SK-N-SH treated with all-trans-retinoic acid at 6 μM for 48 hours (cell line): ENCODE measurements around the gene TRIM71.

ENCODE experiments used
- ATAC-seq: fragments of 200-7000 bp; cut with Tn5 transposase; 3 replicates; pipeline ENCODE4 v1.9.1; 2020; ENCODE audit warnings: mild to moderate bottlenecking, moderate library complexity
- ARNTL ChIP-seq: fragments of 450-650 bp; formaldehyde crosslinking; IDR thresholded peaks from 2 replicates; pipeline ENCODE4 v1.5.0; 2020; ENCODE audit warnings: low read depth, mild to moderate bottlenecking, moderate library complexity, borderline replicate concordance
- BACH2 ChIP-seq: fragments of 250-450 bp; sonication (Bioruptor Pico); IDR thresholded peaks from 2 replicates; pipeline ENCODE4 v1.9.0; 2021; ENCODE audit warnings: mild to moderate bottlenecking, borderline replicate concordance
- CSDC2 ChIP-seq: fragments of 250-450 bp; sonication (Bioruptor Pico); IDR thresholded peaks from 2 replicates; pipeline ENCODE4 v1.5.0; 2020; ENCODE audit warnings: mild to moderate bottlenecking, moderate library complexity
- ESRRG ChIP-seq: fragments of 250-450 bp; sonication (Bioruptor Pico); IDR thresholded peaks from 2 replicates; pipeline ENCODE4 v1.6.1; 2021; ENCODE audit warnings: mild to moderate bottlenecking
- ISL1 ChIP-seq: fragments of 250-450 bp; sonication (Bioruptor Pico); IDR thresholded peaks from 2 replicates; pipeline ENCODE4 v2.1.2; 2022; ENCODE audit warnings: mild to moderate bottlenecking, moderate library complexity
- OSR1 ChIP-seq: fragments of 250-450 bp; sonication (Bioruptor Pico); IDR thresholded peaks from 2 replicates; pipeline ENCODE4 v1.8.0; 2022; ENCODE audit warnings: moderate library complexity, mild to moderate bottlenecking, inconsistent platforms
- RARB ChIP-seq: fragments of 250-450 bp; sonication (Bioruptor Pico); IDR thresholded peaks from 2 replicates; pipeline ENCODE4 v1.8.0; 2021; ENCODE audit warnings: mild to moderate bottlenecking, moderate library complexity
- SNAI2 ChIP-seq: fragments of 250-450 bp; sonication (Bioruptor Pico); IDR thresholded peaks from 2 replicates; pipeline ENCODE4 v1.5.0; 2020; ENCODE audit warnings: mild to moderate bottlenecking, moderate library complexity
- TCF4 ChIP-seq: fragments of 250-450 bp; sonication (Bioruptor Pico); IDR thresholded peaks from 2 replicates; pipeline ENCODE4 v1.8.0; 2021; ENCODE audit warnings: mild to moderate bottlenecking, moderate library complexity, borderline replicate concordance
- TOX ChIP-seq: fragments of 250-450 bp; sonication (Bioruptor Pico); IDR thresholded peaks from 2 replicates; pipeline ENCODE4 v1.8.0; 2021; ENCODE audit warnings: mild to moderate bottlenecking, moderate library complexity, borderline replicate concordance
- ZC3H10 ChIP-seq: fragments of 250-450 bp; sonication (Bioruptor Pico); IDR thresholded peaks from 2 replicates; pipeline ENCODE4 v1.5.1; 2021; ENCODE audit warnings: mild to moderate bottlenecking, moderate library complexity
- ZFP3 ChIP-seq: fragments of 250-450 bp; sonication (Bioruptor Pico); IDR thresholded peaks from 2 replicates; pipeline ENCODE4 v1.5.0; 2020; ENCODE audit warnings: mild to moderate bottlenecking, moderate library complexity
- ZFP30 ChIP-seq: fragments of 450-650 bp; formaldehyde crosslinking; IDR thresholded peaks from 2 replicates; pipeline ENCODE4 v1.5.0; 2022; ENCODE audit warnings: mild to moderate bottlenecking, moderate library complexity
- ZNF70 ChIP-seq: fragments of 450-650 bp; formaldehyde crosslinking; IDR thresholded peaks from 2 replicates; pipeline ENCODE4 v1.5.0; 2020; ENCODE audit warnings: mild to moderate bottlenecking, moderate library complexity
- ZNF8 ChIP-seq: fragments of 450-650 bp; formaldehyde crosslinking; IDR thresholded peaks from 2 replicates; pipeline ENCODE4 v1.5.0; 2020; ENCODE audit warnings: mild to moderate bottlenecking, moderate library complexity
- TF ChIP-seq, protein P1 (sequence below): fragments of 250-450 bp; sonication (Bioruptor Pico); IDR thresholded peaks from 2 replicates; pipeline ENCODE4 v1.8.0; 2021; ENCODE audit warnings: low read depth, mild to moderate bottlenecking, moderate library complexity, borderline replicate concordance
- TF ChIP-seq, protein P2 (sequence below): fragments of 250-450 bp; sonication (Bioruptor Pico); IDR thresholded peaks from 2 replicates; pipeline ENCODE4 v1.5.0; 2020; ENCODE audit warnings: mild to moderate bottlenecking, moderate library complexity
- TF ChIP-seq, protein P3 (sequence below): fragments of 250-450 bp; sonication (Bioruptor Pico); IDR thresholded peaks from 2 replicates; pipeline ENCODE4 v1.5.1; 2021; ENCODE audit warnings: mild to moderate bottlenecking, moderate library complexity
- TF ChIP-seq, protein P4 (sequence below): fragments of 250-450 bp; sonication (Bioruptor Pico); IDR thresholded peaks from 2 replicates; pipeline ENCODE4 v1.5.1; 2020; ENCODE audit warnings: low read depth, mild to moderate bottlenecking, moderate library complexity

The TRIM71 gene

DNA sequence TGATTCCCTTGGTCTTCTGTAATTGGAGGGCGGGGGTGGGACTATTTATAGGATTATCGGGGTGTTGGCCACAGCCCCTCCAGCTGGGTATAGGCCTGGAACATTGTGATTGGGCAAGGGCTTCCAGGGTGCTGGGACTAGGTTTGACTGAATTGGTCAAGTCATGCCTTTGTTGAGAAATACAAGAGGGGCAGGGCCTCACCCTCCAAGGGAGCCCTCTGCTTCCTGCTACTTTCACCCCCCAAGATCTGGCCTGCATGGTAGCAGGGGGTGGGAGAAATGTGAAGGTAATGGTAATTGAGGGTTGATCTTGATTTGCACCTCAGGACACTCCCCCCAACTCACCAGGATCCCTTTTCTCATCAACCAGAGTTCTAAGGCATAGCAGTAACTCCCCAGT, 25.2 kb downstream of the TRIM71 start:
- ATAC-seq, result no peak
- TF ChIP-seq ZNF70 (CRISPR knock-in tag), result no peak
- no peak for TF ChIP-seq SNAI2
- TF ChIP-seq ZC3H10 (CRISPR knock-in tag), result no peak
- TF ChIP-seq TCF4 (CRISPR knock-in tag), result no peak
- TF ChIP-seq ZNF8 (CRISPR knock-in tag), result no peak
- TF ChIP-seq, protein P1, sequence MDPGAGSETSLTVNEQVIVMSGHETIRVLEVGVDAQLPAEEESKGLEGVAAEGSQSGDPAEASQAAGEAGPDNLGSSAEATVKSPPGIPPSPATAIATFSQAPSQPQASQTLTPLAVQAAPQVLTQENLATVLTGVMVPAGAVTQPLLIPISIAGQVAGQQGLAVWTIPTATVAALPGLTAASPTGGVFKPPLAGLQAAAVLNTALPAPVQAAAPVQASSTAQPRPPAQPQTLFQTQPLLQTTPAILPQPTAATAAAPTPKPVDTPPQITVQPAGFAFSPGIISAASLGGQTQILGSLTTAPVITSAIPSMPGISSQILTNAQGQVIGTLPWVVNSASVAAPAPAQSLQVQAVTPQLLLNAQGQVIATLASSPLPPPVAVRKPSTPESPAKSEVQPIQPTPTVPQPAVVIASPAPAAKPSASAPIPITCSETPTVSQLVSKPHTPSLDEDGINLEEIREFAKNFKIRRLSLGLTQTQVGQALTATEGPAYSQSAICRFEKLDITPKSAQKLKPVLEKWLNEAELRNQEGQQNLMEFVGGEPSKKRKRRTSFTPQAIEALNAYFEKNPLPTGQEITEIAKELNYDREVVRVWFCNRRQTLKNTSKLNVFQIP, result no peak
- TF ChIP-seq, protein P2, sequence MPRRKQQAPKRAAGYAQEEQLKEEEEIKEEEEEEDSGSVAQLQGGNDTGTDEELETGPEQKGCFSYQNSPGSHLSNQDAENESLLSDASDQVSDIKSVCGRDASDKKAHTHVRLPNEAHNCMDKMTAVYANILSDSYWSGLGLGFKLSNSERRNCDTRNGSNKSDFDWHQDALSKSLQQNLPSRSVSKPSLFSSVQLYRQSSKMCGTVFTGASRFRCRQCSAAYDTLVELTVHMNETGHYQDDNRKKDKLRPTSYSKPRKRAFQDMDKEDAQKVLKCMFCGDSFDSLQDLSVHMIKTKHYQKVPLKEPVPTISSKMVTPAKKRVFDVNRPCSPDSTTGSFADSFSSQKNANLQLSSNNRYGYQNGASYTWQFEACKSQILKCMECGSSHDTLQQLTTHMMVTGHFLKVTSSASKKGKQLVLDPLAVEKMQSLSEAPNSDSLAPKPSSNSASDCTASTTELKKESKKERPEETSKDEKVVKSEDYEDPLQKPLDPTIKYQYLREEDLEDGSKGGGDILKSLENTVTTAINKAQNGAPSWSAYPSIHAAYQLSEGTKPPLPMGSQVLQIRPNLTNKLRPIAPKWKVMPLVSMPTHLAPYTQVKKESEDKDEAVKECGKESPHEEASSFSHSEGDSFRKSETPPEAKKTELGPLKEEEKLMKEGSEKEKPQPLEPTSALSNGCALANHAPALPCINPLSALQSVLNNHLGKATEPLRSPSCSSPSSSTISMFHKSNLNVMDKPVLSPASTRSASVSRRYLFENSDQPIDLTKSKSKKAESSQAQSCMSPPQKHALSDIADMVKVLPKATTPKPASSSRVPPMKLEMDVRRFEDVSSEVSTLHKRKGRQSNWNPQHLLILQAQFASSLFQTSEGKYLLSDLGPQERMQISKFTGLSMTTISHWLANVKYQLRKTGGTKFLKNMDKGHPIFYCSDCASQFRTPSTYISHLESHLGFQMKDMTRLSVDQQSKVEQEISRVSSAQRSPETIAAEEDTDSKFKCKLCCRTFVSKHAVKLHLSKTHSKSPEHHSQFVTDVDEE, result no peak
- TF ChIP-seq CSDC2 (CRISPR knock-in tag), result no peak
- TF ChIP-seq ISL1 (CRISPR knock-in tag), result no peak
- no peak for TF ChIP-seq ZFP30
- TF ChIP-seq, protein P3, sequence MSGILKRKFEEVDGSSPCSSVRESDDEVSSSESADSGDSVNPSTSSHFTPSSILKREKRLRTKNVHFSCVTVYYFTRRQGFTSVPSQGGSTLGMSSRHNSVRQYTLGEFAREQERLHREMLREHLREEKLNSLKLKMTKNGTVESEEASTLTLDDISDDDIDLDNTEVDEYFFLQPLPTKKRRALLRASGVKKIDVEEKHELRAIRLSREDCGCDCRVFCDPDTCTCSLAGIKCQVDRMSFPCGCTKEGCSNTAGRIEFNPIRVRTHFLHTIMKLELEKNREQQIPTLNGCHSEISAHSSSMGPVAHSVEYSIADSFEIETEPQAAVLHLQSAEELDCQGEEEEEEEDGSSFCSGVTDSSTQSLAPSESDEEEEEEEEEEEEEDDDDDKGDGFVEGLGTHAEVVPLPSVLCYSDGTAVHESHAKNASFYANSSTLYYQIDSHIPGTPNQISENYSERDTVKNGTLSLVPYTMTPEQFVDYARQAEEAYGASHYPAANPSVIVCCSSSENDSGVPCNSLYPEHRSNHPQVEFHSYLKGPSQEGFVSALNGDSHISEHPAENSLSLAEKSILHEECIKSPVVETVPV, result no peak
- no peak for TF ChIP-seq BACH2

DNA sequence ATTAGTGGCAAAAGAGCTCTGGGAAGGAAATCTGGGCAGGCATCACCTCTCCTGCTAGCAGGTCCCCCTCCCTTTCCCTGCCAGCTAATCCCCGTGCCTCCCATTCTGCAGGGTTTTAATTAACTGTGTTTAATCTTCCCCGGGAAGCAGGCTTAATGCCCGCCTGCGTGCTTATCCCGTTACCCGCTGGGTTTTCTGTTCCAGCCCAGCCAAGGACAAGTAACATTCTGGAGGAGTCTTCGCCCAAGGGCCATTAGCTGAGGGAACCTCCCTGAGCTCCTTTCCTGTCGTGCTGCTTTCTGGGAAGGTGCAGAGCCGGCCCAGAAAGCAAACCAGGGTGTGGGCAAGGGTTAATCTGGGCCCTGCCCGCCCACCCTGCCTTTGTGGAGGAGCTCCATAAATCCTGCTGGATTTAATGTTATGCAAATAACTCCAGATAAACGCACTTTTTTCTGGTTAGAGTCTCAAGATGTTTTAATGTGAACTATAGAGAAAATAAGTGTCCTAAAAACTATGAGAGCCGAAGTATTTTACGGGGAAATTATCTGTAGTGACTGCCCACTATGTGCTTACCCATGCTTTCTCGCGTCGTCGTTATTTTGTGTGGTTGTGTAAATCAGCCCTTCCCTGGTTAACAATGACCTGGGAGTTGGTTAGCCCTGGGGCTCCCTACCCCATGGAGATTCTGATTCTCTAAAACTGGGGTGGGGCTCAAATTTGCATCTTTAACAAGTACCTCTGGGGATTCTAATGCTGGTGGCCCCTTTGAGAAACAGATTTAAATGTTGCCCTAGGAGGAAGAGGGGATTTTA, 25.9 kb downstream of the TRIM71 start:
- no peak for TF ChIP-seq ESRRG
- TF ChIP-seq, protein P3, result no peak
- TF ChIP-seq, protein P1, result no peak
- TF ChIP-seq, protein P2, result no peak
- no peak for ATAC-seq

DNA sequence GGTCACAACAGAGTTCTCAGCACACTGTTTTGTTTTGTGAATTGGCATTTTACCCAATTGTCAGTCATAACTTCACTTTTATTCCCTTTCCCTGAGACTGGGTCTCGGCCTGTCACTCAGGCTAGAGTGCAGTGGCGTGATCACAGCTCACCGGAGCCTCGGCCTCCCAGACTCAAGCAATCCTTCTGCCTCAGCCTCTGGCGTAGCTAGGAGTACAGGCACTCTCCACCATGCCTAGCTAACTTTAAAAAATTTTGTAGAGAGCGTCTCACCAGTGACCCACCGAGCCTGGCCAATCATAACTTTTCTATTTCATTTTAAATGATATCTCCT, 26.5 kb downstream of the TRIM71 start:
- no peak for ATAC-seq
- TF ChIP-seq, protein P3, result no peak
- TF ChIP-seq ZFP3 (no peak), ESRRG (no peak), OSR1 (CRISPR knock-in tag) (no peak), BACH2 (no peak), ZFP30 (no peak), TCF4 (CRISPR knock-in tag) (no peak), TOX (CRISPR knock-in tag) (no peak), SNAI2 (no peak), ZNF70 (CRISPR knock-in tag) (no peak), ARNTL (no peak), ZNF8 (CRISPR knock-in tag) (no peak), CSDC2 (CRISPR knock-in tag) (no peak), RARB (CRISPR knock-in tag) (no peak)
- TF ChIP-seq, protein P1, result no peak
- TF ChIP-seq, protein P4, sequence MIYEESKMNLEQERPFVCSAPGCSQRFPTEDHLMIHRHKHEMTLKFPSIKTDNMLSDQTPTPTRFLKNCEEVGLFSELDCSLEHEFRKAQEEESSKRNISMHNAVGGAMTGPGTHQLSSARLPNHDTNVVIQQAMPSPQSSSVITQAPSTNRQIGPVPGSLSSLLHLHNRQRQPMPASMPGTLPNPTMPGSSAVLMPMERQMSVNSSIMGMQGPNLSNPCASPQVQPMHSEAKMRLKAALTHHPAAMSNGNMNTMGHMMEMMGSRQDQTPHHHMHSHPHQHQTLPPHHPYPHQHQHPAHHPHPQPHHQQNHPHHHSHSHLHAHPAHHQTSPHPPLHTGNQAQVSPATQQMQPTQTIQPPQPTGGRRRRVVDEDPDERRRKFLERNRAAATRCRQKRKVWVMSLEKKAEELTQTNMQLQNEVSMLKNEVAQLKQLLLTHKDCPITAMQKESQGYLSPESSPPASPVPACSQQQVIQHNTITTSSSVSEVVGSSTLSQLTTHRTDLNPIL (CRISPR knock-in tag), result no peak
